HG02943 (cell line): Measurements from ENCODE around the gene SLC24A3.

Experiments
- ATAC-seq: cut with Tn5 transposase; IDR thresholded peaks from one replicate; pipeline ENCODE4 v1.9.1; 2021; ENCODE audit warnings: mild to moderate bottlenecking, low read depth, moderate library complexity; ENCODE audit not compliant: unreplicated experiment

Gene SLC24A3

GRCh38 chr20:19269737-19270340 lies 57.4 kb downstream of the SLC24A3 start:
- no peak for ATAC-seq

- ATAC-seq, result no peak
Measured at GRCh38 chr20:19271879-19272651, 59.6 kb downstream of the SLC24A3 start.

- no peak for ATAC-seq
Measured at GRCh38 chr20:19272976-19273654, 60.7 kb downstream of the SLC24A3 start.

GRCh38 chr20:19274001-19274400 lies 61.6 kb downstream of the SLC24A3 start:
- ATAC-seq, result no peak

DNA sequence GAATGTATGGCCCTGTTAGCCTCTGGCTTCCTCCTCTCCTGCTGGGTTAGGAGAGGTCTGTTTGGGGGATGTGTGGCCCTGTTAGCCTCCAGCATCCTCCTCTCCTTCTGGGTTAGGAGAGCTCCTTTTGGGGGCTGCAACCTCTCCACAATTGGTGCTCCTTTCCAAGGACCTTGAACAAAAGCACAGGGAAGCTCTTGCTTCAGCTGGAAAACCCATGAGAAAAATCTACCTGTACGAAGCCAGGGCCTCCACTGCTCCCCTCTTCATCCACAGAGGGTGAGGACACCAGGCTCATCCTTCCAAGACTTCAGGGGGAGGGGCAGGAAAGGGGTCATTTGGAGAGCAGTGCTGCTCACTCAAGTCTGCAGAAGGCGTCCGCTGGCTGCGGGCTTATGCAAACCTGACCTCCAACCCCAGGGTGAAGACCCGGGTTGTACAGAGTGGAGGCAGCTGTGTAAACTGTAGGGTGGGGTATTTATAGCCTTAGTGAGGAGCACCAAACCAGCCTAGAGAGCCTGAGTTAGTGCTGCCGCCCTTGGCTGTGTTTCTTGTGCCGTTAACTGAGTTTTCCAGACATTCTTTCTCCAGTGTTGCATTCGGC lies 62.1 kb downstream of the SLC24A3 start:
- ATAC-seq, result no peak

DNA sequence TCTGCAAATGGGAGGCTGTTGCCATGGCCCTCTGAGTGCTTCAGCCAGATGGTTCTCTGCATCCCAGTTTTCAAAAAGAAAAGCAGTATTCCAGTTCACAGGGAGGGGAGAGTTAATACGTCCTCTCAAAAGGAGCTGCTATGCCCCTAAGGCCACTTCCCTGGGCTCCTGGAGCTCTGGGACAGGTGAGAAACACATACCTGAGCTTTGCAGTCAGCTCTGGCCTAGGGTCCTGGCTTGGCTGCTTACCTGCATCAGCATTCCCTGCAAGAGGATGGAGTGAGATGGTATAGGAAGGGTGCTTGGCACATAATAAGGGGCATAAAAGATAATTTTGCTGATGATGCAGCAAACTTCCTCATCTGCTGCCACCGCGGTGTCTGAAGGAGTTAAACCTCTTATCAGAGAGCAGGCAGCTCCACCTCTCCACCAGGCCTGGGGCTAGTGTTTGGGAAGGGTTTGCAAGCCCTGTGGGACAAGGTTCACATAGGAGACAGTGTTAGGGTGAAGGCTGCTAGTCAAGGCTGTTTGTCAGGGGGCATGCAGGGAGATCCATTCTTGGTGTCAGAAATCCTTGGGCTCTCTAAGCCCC lies 62.7 kb downstream of the SLC24A3 start:
- ATAC-seq, result no peak

DNA sequence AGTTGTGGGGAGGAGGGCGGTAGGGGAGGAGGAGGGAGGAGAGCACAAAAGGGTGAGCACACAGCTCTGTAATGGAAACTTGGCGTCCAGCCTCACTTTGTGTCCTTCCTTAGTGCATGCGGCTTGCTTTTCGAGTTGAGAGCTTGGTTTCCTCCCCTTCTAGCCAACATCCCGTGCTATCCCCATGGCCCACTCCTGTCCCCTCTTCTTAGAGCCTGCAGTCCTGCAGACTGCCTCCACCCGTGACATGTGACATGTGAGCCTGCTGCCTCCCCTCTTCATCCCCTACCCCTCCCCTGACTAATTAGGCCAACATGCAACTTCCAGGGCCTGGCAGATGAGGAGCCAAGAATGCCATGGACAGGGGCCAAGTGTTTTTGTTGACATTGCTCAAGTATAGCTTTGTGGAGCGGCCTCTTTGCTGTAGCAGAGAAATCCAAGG lies 63.2 kb downstream of the SLC24A3 start:
- no peak for ATAC-seq

- no peak for ATAC-seq
Measured at GRCh38 chr20:19277381-19277780, 64.9 kb downstream of the SLC24A3 start.

GRCh38 chr20:19283490-19284025 lies 71.1 kb downstream of the SLC24A3 start:
- no peak for ATAC-seq

GRCh38 chr20:19284400-19285178 lies 72.1 kb downstream of the SLC24A3 start:
- no peak for ATAC-seq

DNA sequence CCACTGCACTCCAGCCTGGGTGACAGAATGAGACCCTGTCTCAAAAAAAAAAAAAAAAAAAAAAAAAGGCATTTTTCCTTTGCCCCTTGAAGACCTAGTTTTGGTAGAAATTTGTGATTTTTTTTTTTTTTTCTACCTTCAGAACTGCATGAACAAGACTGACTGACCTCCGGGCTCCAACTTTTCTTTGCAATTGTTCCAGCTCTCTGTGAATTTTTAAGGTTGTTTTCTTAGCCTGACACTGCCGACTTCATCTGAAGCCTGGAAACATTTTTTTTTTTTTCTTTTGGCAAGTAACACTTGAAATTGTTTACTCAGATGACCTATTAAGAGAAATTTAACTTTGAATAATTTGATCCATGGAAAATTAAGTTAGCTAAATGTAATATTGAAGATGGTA lies 73.0 kb downstream of the SLC24A3 start:
- ATAC-seq, result no peak

DNA sequence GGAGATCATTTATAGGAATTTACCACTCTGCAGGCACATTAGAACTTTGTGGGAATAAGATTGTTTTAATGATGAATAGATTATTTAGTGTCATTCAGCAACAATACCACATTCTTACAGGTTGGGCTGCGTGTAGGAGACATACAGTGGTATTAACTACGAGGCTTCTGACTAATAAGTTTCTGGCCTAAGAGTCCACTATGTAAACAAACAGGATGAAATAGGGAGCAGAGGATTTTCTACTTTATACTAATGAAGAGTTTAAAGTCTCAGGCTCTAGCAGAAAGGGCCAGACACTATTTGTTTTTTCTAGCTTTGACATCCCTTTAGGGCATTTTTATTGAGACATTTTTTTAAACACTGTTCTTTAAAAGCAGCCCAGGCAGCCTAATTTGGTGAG lies 75.6 kb downstream of the SLC24A3 start:
- no peak for ATAC-seq

- ATAC-seq, result no peak
Measured at GRCh38 chr20:19288636-19289035, 76.2 kb downstream of the SLC24A3 start.

DNA sequence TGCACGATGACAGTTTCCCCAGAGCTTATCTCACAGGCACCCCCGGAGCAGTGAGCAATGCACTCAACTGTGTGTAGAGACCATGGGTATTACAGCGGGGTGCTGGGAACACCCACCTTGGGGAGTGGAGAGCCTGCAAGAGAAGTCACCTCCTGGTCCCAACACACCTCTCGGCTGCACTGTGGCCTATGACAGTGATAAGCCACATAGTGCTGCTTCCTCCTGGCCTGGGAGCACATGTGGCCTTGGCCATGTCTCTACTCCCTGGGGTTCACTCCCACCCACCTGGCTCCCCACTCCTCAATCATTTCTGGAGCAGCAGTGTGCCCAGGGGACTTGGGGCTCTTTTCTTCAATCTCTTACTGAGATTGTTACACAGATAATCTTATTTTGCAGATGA lies 77.0 kb downstream of the SLC24A3 start:
- ATAC-seq, result no peak

GRCh38 chr20:19291024-19291817 lies 78.8 kb downstream of the SLC24A3 start:
- no peak for ATAC-seq

GRCh38 chr20:19291818-19292132 lies 79.3 kb downstream of the SLC24A3 start:
- ATAC-seq, result no peak

- ATAC-seq, result no peak
Measured at GRCh38 chr20:19292254-19292653, 79.8 kb downstream of the SLC24A3 start.

GRCh38 chr20:19295076-19295475 lies 82.6 kb downstream of the SLC24A3 start:
- ATAC-seq, result no peak

DNA sequence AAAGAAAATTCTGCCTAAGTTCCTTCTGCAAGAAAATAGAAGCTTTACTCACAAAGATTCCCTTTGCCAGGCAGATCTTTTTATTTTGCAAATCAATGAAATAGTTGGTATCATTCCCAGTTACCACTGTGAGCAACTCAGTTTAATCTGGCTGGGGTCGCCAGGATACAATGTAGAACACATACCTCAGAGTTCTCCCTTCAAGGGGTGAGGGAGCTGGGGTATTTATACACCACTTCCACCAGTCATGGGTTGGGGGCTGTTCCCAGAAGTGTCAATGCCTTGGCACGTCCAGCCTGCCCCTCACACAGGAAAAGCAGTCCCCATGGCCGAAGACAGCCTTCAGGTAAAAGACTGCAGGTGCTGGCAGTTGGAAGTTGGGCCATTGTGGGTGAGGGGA lies 86.2 kb downstream of the SLC24A3 start:
- ATAC-seq, result no peak
